SK-N-SH (cell line): ENCODE data around the gene STX16.

Experiments used
- CTCF ChIP-seq: fragments of 200-600 bp; sonication (generic); IDR thresholded peaks from 2 replicates; pipeline ENCODE4 v1.6.1; 2017; ENCODE audit warnings: antibody characterized with exemption, mild to moderate bottlenecking, moderate library complexity
- FOXM1 ChIP-seq: IDR thresholded peaks from 2 replicates; pipeline ENCODE4 v1.4.0; 2012; ENCODE audit warnings: low read depth, mild to moderate bottlenecking
- MAX ChIP-seq: IDR thresholded peaks from 2 replicates; pipeline ENCODE4 v1.4.0; 2012; ENCODE audit warnings: low read depth
- MEF2A ChIP-seq: IDR thresholded peaks from 2 replicates; pipeline ENCODE4 v1.4.0; 2012; ENCODE audit warnings: low read depth, borderline replicate concordance
- RFX5 ChIP-seq: IDR thresholded peaks from 2 replicates; pipeline ENCODE4 v1.6.1; 2012; ENCODE audit warnings: mild to moderate bottlenecking, improper control_type of control experiment, low read length
- TAF1 ChIP-seq: IDR thresholded peaks from 2 replicates; pipeline ENCODE4 v1.6.1; 2012; ENCODE audit warnings: low read depth, mild to moderate bottlenecking, low read length, moderate library complexity, borderline replicate concordance
- TCF12 ChIP-seq: IDR thresholded peaks from 2 replicates; pipeline ENCODE4 v1.4.0; 2012
- ZBTB33 ChIP-seq: IDR thresholded peaks from 2 replicates; pipeline ENCODE4 v1.4.0; 2012; ENCODE audit warnings: low read depth, borderline replicate concordance

- TF ChIP-seq CTCF = no peak
- TF ChIP-seq MEF2A = no peak
- TF ChIP-seq ZBTB33 = no peak
- no peak for TF ChIP-seq TAF1
- no peak for TF ChIP-seq FOXM1
- no peak for TF ChIP-seq RFX5
- no peak for TF ChIP-seq TCF12
- TF ChIP-seq MAX = no peak
Observed at GRCh38 chr20:58695895-58696375, 44.9 kb downstream of the STX16 start.
